Spleen (tissue), 11 donors: ENCODE results near the gene KCNB1. TPM values are rescaled to one million over a fixed set of nuclear protein-coding genes. Genes with fewer than 3 reads are reported as not detected.

Experiments
- DNase-seq: peaks from one replicate; pipeline ENCODE4 v3.0.0-alpha.2; 2020
- H3K27ac ChIP-seq, 8 donors: fragments of 200-600 bp; sonication (generic) in 7 of 8; 1 replicate in 4 of 8; 2 replicates in 4 of 8; pipeline versions ENCODE4 v1.5.0 to v1.8.0; 2016 to 2021; ENCODE audit warnings: inconsistent platforms in 4 of 8, mild to moderate bottlenecking in 4 of 8, moderate library complexity in 1 of 8
- H3K27me3 ChIP-seq, 7 donors: fragments of 200-600 bp; sonication (generic) in 6 of 7; replicated peaks in 1 of 7; 1 replicate in 4 of 7; 2 replicates in 3 of 7; pipeline versions ENCODE4 v1.5.0 to v1.8.0; 2016 to 2021; ENCODE audit warnings: inconsistent platforms in 3 of 7, mild to moderate bottlenecking in 1 of 7
- H3K36me3 ChIP-seq, 6 donors: fragments of 200-600 bp; sonication (generic) in 5 of 6; 1 replicate in 4 of 6; 2 replicates in 2 of 6; pipeline versions ENCODE4 v1.5.0 to v1.8.0; 2016 to 2021; ENCODE audit warnings: inconsistent platforms in 2 of 6
- H3K4me1 ChIP-seq, 6 donors: fragments of 200-600 bp; sonication (generic) in 5 of 6; 1 replicate in 3 of 6; 2 replicates in 3 of 6; pipeline versions ENCODE4 v1.5.0 to v1.8.0; 2016 to 2021; ENCODE audit warnings: inconsistent platforms in 3 of 6
- H3K4me3 ChIP-seq, 8 donors: fragments of 200-600 bp; sonication (generic) in 7 of 8; 1 replicate in 4 of 8; 2 replicates in 4 of 8; pipeline versions ENCODE4 v1.5.0 to v1.8.0; 2016 to 2021; ENCODE audit warnings: inconsistent platforms in 4 of 8, mild to moderate bottlenecking in 4 of 8, moderate library complexity in 2 of 8
- H3K9me3 ChIP-seq, 8 donors: fragments of 200-600 bp; sonication (generic) in 7 of 8; 1 replicate in 4 of 8; 2 replicates in 4 of 8; pipeline versions ENCODE4 v1.5.0 to v1.8.0; 2016 to 2021; ENCODE audit warnings: inconsistent platforms in 4 of 8
- POLR2A ChIP-seq, 3 donors: fragments of 450-650 bp; IDR thresholded peaks; one replicate each; pipeline ENCODE4 v1.5.1; 2017; ENCODE audit warnings: antibody characterized with exemption in 3 of 3, mild to moderate bottlenecking in 1 of 3
- POLR2AphosphoS5 ChIP-seq, 3 donors: sonication (generic); formaldehyde crosslinking; IDR thresholded peaks; one replicate each; pipeline ENCODE4 v1.5.1; 2017; ENCODE audit warnings: antibody characterized with exemption in 3 of 3
- WGBS, 5 donors: extraction: QIAGEN DNeasy Blood & Tissue Kit in 3 of 5; methylation state at CpG; one replicate each; pipeline versions ENCODE4 v1.1.5 to v1.1.7; 2013 to 2018; 5-methylcytosine and 5-hydroxymethylcytosine counted together
- intact Hi-C: fragments of 100-400 bp; cut with DNase I; formaldehyde crosslinking; loops from one replicate; pipeline ENCODE4 v1.15.0; 2023; ENCODE audit warnings: low total_unique reads
- polyA plus RNA-seq, 3 donors: library from polyadenylated mRNA; stranded (reverse); fragments of 200-250 nt; gene quantifications; one replicate each; pipeline ENCODE4 v1.2.1, GENCODE V29; 2013
- total RNA-seq, 7 donors: library from RNA; depleted of rRNA in 3 of 7; stranded (reverse); fragments of >200 nt in 3 of 7; fragmentation: NEBNext Ultra II Directional in 4 of 7; extraction: Animal tissue kit (Norgen Biotek cat#: 25700) in 4 of 7; gene quantifications; one replicate each; pipeline versions ENCODE4 v1.1.0 to v1.2.1, GENCODE V29; 2016 to 2021
- TF ChIP-seq, protein P1 (sequence below), 11 experiments: fragments of 200-600 bp in 7 of 11; fragments of 450-650 bp in 4 of 11; sonication (generic) in 4 of 11; IDR thresholded peaks in 8 of 11; conservative IDR thresholded peaks in 3 of 11; 1 replicate in 7 of 11; 2 replicates in 4 of 11; pipeline versions ENCODE4 v1.4.0 to v1.8.0; 2016 to 2021; ENCODE audit warnings: antibody characterized with exemption in 11 of 11, inconsistent platforms in 4 of 11, mild to moderate bottlenecking in 1 of 11
- donor health status: healthy with polysubstance abuse.
- donor health status: DM: no; HTN: no; CAD: no; lungs with moderate emphysema.
- donor health status: DM: no; HTN: no; CAD: no.
- donor health status: Bipolar disorder and iron deficiency.
- donor health status: healthy.
- donor health status: DM: no; HTN: no; CAD: no.
- donor health status: DM: yes; HTN: yes; CAD: no.

The KCNB1 gene
- total and polyA plus RNA-seq, 10 donors, result 0.02 to 3.2 (median 0.51) TPM

DNA sequence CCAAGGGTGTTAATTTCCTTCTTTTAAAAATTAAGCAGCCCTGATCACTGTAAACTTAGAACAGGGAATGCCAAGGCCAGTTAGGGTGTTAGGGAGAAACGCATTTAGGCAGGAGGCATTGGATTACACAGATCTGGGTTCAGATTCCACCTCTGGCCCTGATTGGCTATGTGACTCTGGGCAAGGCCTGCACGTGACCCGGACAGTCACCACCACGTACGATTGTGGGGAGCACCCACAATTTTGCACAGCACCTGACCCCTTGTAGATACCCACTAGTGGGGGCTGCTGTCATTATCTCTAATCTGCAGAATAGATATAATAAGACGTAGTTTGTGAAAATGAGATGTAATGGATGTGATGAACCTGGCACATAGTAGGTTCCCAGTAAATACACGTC lies 145.1 kb downstream of the KCNB1 start:
- Histone ChIP-seq H3K27ac (no peak overlapping the region), H3K4me1 (peaks cover 0 to 9% (median 0%) of the 10 kb centered on the region in 6 donors), H3K9me3 (no peaks in the 10 kb centered on the region), H3K36me3 (no peaks in the 10 kb centered on the region), H3K27me3 (peaks cover 0 to 30% (median 7%) of the 10 kb centered on the region in 7 donors), H3K4me3 (no peak overlapping the region)
- 69 to 75% (median 73%) methylated on average over 7 of the region's 7 CpGs for WGBS, 5 donors
- TF ChIP-seq, protein P1, sequence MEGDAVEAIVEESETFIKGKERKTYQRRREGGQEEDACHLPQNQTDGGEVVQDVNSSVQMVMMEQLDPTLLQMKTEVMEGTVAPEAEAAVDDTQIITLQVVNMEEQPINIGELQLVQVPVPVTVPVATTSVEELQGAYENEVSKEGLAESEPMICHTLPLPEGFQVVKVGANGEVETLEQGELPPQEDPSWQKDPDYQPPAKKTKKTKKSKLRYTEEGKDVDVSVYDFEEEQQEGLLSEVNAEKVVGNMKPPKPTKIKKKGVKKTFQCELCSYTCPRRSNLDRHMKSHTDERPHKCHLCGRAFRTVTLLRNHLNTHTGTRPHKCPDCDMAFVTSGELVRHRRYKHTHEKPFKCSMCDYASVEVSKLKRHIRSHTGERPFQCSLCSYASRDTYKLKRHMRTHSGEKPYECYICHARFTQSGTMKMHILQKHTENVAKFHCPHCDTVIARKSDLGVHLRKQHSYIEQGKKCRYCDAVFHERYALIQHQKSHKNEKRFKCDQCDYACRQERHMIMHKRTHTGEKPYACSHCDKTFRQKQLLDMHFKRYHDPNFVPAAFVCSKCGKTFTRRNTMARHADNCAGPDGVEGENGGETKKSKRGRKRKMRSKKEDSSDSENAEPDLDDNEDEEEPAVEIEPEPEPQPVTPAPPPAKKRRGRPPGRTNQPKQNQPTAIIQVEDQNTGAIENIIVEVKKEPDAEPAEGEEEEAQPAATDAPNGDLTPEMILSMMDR (IDR thresholded peaks at IDR 0.05 in 8 of 11, conservative IDR thresholded peaks at IDR 0.05 in 3 of 11), result no peak
- TF ChIP-seq POLR2A (IDR thresholded peaks at IDR 0.05) (no peak), POLR2AphosphoS5 (IDR thresholded peaks at IDR 0.05) (no peak)
- intact Hi-C loops, result loop anchor here (10.0 kb wide), 2 partner anchors 167 to 267 kb away; no protein-coding TSS in a partner anchor
- DNase-seq, result no peak

DNA sequence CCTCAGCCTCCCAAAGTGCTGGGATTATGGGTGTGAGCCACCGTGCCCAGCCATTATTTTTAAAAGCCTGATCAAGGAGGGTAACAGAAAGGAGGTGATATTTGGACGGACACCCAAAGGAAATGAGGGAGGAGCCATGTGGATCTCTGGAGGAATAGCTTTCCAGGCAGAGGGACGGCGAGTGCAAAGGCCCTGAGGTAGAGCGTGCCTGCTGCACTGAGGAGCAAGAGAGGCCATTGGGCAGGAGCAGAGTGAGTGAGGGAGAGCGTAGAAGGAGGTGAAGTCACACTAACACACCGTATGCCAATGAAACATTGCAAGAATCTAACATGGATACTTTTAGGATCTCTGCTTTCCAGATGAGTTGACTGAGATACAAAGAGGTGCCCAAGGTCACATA lies 145.7 kb downstream of the KCNB1 start:
- intact Hi-C loops, result loop anchor here (10.0 kb wide), 2 partner anchors 168 to 268 kb away; no protein-coding TSS in a partner anchor
- WGBS, 5 donors, result 72 to 89% (median 85%) methylated on average over 7 of the region's 7 CpGs

DNA sequence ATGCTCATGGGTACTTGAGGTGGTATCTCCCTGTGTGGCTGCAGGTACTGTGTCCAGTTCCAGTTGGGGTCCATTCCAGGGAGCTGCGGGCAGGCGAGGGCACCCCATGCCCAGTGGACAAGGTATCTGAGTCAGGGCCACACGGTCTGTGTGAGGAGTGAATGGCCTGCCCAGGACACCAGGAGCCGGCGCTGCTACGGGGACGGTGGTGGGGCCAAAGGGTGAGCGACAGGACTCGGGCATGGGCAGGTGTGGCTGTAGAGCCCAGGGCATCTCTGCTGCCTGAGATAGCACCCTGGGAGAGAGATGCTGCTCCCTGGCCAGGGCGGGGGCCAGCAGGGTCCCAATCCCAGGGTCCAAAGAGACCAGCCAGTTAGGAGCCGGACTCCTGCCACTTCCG lies 147.0 kb downstream of the KCNB1 start:
- no peaks in the 10 kb centered on the region for H3K9me3 ChIP-seq
- peaks cover 0 to 41% (median 7%) of the 10 kb centered on the region in 7 donors for H3K27me3 ChIP-seq
- H3K4me3 ChIP-seq, result no peak overlapping the region
- no peak overlapping the region for H3K27ac ChIP-seq
- peaks cover 0 to 9% (median 0%) of the 10 kb centered on the region in 6 donors for H3K4me1 ChIP-seq
- no peak for DNase-seq
- H3K36me3 ChIP-seq, result no peaks in the 10 kb centered on the region
- 89 to 95% (median 94%) methylated on average over 12 of the region's 12 CpGs for WGBS, 5 donors
- intact Hi-C loops, result loop anchor here (2.0 to 10.0 kb wide), 3 partner anchors 169 to 269 kb away; no protein-coding TSS in a partner anchor
- TF ChIP-seq POLR2AphosphoS5 (IDR thresholded peaks at IDR 0.05) (no peak), POLR2A (IDR thresholded peaks at IDR 0.05) (no peak)
- TF ChIP-seq, protein P1 (IDR thresholded peaks at IDR 0.05 in 8 of 11, conservative IDR thresholded peaks at IDR 0.05 in 3 of 11), result no peak

More for the DNA sequence above, 145.7 kb downstream of the KCNB1 start:
- Histone ChIP-seq H3K9me3 (no peaks in the 10 kb centered on the region), H3K36me3 (no peaks in the 10 kb centered on the region), H3K27me3 (peaks cover 0 to 36% (median 7%) of the 10 kb centered on the region in 7 donors), H3K27ac (no peak overlapping the region), H3K4me1 (peaks cover 0 to 9% (median 0%) of the 10 kb centered on the region in 6 donors), H3K4me3 (no peak overlapping the region)
- DNase-seq, result no peak
- TF ChIP-seq, protein P1 (IDR thresholded peaks at IDR 0.05 in 8 of 11, conservative IDR thresholded peaks at IDR 0.05 in 3 of 11), result no peak
- TF ChIP-seq POLR2A (IDR thresholded peaks at IDR 0.05) (no peak), POLR2AphosphoS5 (IDR thresholded peaks at IDR 0.05) (no peak)

DNA sequence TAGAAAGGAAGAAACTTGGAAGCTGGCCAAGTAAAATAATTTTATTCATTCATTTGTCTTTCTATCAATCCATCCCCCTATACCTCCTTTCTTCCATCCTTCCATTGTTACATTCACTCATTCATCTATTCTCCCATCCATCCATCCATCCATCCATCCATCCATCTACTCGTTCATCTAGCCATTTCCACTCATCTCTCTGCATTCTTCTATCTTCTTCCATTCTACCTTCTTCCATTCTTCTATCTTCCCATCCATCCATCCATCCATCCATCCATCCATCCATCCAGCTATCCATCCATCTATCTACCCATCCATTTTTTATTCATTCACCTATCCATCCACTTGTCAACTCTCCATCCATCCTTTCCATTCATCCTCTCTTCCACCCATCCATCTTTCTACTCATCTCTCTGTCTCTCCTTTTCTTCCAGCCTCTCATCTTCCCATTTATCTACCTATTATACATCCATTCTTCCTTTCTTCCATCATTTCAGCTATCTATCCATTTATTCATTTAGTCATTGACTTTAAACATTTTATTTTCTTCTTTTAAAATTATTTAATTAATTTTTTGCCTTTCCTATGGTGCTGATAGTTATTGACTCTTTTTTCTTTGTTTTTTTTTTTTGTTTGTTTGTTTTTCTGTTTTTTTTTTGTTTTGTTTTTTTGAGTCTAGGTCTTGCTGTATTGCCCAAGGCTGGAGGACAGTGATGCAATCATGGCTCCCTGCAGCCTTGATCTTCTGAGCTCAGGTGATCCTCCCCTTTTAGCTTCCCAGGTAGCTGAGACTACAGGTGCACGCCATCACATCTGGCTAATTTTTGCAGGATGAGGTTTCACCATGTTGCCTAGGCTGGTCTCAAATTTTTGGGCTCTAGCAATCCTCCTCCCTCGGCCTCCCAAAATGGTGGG lies 151.5 kb downstream of the KCNB1 start:
- H3K4me1 ChIP-seq, result peaks cover 0 to 9% (median 0%) of the 10 kb centered on the region in 6 donors
- intact Hi-C loops, result loop anchor here (10.0 kb wide), 2 partner anchors 174 to 274 kb away; no protein-coding TSS in a partner anchor
- H3K36me3 ChIP-seq, result no peaks in the 10 kb centered on the region
- TF ChIP-seq, protein P1 (IDR thresholded peaks at IDR 0.05 in 8 of 11, conservative IDR thresholded peaks at IDR 0.05 in 3 of 11), result no peak
- TF ChIP-seq POLR2A (IDR thresholded peaks at IDR 0.05) (no peak), POLR2AphosphoS5 (IDR thresholded peaks at IDR 0.05) (no peak)
- no peak overlapping the region for H3K27ac ChIP-seq
- DNase-seq, result no peak
- WGBS, 5 donors, result 74 to 80% (median 77%) methylated on average over 3 of the region's 3 CpGs
- H3K4me3 ChIP-seq, result no peak overlapping the region
- peaks cover 0 to 41% (median 7%) of the 10 kb centered on the region in 7 donors for H3K27me3 ChIP-seq
- no peaks in the 10 kb centered on the region for H3K9me3 ChIP-seq
